Neuronal stem cell (in vitro differentiated cells): ENCODE data around the gene CDR2.
A peak's percentile ranks its signal among the peaks of the same experiment; 100 is the strongest.

Experiments
- DNase-seq: peaks from one replicate; pipeline ENCODE4 v3.0.0-alpha.2; 2013; ENCODE audit warnings: low spot score
- H2AFZ ChIP-seq: one replicate; pipeline ENCODE4 v1.6.1; 2013; ENCODE audit warnings: mild to moderate bottlenecking, low read length, inconsistent platforms
- H2AK5ac ChIP-seq: 2 replicates; pipeline ENCODE4 v1.6.1; 2013; ENCODE audit warnings: low read depth, mild to moderate bottlenecking, inconsistent platforms, low read length, moderate library complexity, mixed read lengths
- H2BK120ac ChIP-seq: 2 replicates; pipeline ENCODE4 v1.6.1; 2013; ENCODE audit warnings: low read depth, mild to moderate bottlenecking, inconsistent platforms, low read length, moderate library complexity, mixed read lengths
- H2BK12ac ChIP-seq: one replicate; pipeline ENCODE4 v1.6.1; 2013; ENCODE audit warnings: low read length, inconsistent platforms
- H2BK15ac ChIP-seq: 2 replicates; pipeline ENCODE4 v1.6.1; 2013; ENCODE audit warnings: mild to moderate bottlenecking, low read length, inconsistent platforms, mixed read lengths
- H2BK5ac ChIP-seq: one replicate; pipeline ENCODE4 v1.6.1; 2013; ENCODE audit warnings: inconsistent platforms, mild to moderate bottlenecking, low read length, moderate library complexity
- H3K14ac ChIP-seq: one replicate; pipeline ENCODE4 v1.6.1; 2013; ENCODE audit warnings: low read length, inconsistent platforms
- H3K18ac ChIP-seq: 2 replicates; pipeline ENCODE4 v1.6.1; 2013; ENCODE audit warnings: low read length, inconsistent platforms
- H3K23ac ChIP-seq: 2 replicates; pipeline ENCODE4 v1.6.1; 2013; ENCODE audit warnings: low read depth, mild to moderate bottlenecking, mixed read lengths, low read length, inconsistent platforms; ENCODE audit not compliant: poor library complexity
- H3K27ac ChIP-seq: replicated peaks from 3 replicates; pipeline ENCODE4 v1.5.1; 2013; ENCODE audit warnings: low read length, inconsistent platforms
- H3K27me3 ChIP-seq, 3 experiments: 2 replicates each; pipeline ENCODE4 v1.6.1; 2013; ENCODE audit warnings: low read length in 3 of 3, mild to moderate bottlenecking in 2 of 3, inconsistent platforms in 1 of 3, low read depth in 1 of 3, mixed read lengths in 1 of 3, moderate library complexity in 1 of 3; ENCODE audit not compliant: control insufficient read depth in 3 of 3, insufficient read depth in 3 of 3
- H3K36me3 ChIP-seq, 2 donors: replicated peaks in 1 of 2; 2 replicates each; pipeline ENCODE4 v1.6.1; 2013; ENCODE audit warnings: low read length in 2 of 2; ENCODE audit not compliant: control insufficient read depth in 2 of 2, insufficient read depth in 2 of 2
- H3K4ac ChIP-seq: 2 replicates; pipeline ENCODE4 v1.6.1; 2013; ENCODE audit warnings: inconsistent platforms, mild to moderate bottlenecking, low read length, moderate library complexity
- H3K4me1 ChIP-seq, 2 donors: 1 replicate in 1 of 2; 2 replicates in 1 of 2; pipeline ENCODE4 v1.6.1; 2013; ENCODE audit warnings: low read length in 2 of 2, low read depth in 1 of 2; ENCODE audit not compliant: control insufficient read depth in 2 of 2, insufficient read depth in 1 of 2
- H3K4me2 ChIP-seq: one replicate; pipeline ENCODE4 v1.6.1; 2013; ENCODE audit warnings: mild to moderate bottlenecking, low read length, inconsistent platforms; ENCODE audit not compliant: insufficient read depth, poor library complexity, severe bottlenecking
- H3K4me3 ChIP-seq, 2 donors: 2 replicates each; pipeline ENCODE4 v1.5.1; 2013; ENCODE audit warnings: low read length in 2 of 2, mild to moderate bottlenecking in 2 of 2, inconsistent platforms in 1 of 2, moderate library complexity in 1 of 2
- H3K79me1 ChIP-seq: one replicate; pipeline ENCODE4 v1.6.1; 2013; ENCODE audit warnings: low read depth, mild to moderate bottlenecking, inconsistent platforms, low read length, moderate library complexity
- H3K9ac ChIP-seq: one replicate; pipeline ENCODE4 v1.6.1; 2013; ENCODE audit warnings: mild to moderate bottlenecking, low read depth, low read length, inconsistent platforms; ENCODE audit not compliant: poor library complexity
- H3K9me3 ChIP-seq, 2 donors: replicated peaks in 1 of 2; 2 replicates each; pipeline versions ENCODE3 to v1.6.1; 2013; ENCODE audit warnings: low read length in 2 of 2, mild to moderate bottlenecking in 2 of 2, inconsistent platforms in 1 of 2, low read depth in 1 of 2, mixed read lengths in 1 of 2, moderate library complexity in 1 of 2; ENCODE audit not compliant: control insufficient read depth in 2 of 2, insufficient read depth in 1 of 2
- H4K8ac ChIP-seq: one replicate; pipeline ENCODE4 v1.6.1; 2013; ENCODE audit warnings: low read depth, mild to moderate bottlenecking, inconsistent platforms, low read length, moderate library complexity
- H4K91ac ChIP-seq: one replicate; pipeline ENCODE4 v1.6.1; 2013; ENCODE audit warnings: low read length, low read depth, mild to moderate bottlenecking, inconsistent platforms; ENCODE audit not compliant: poor library complexity
- WGBS, 2 donors: extraction: QIAGEN DNeasy Blood & Tissue Kit; methylation state at CpG; one replicate each; pipeline ENCODE4 v1.1.7; 2013; ENCODE audit warnings: missing lambda C conversion rate in 2 of 2, mixed read lengths in 1 of 2; ENCODE audit not compliant: insufficient read length in 2 of 2, insufficient replicate concordance in 1 of 2; ENCODE audit errors: extremely low coverage in 2 of 2; 5-methylcytosine and 5-hydroxymethylcytosine counted together

CDR2 gene

GRCh38 chr16:22321340-22322001 lies 52.9 kb downstream of the CDR2 start:
- Histone ChIP-seq H3K9me3 (no peaks in the 10 kb centered on the region), H2AK5ac (peak overlapping the region; percentile 93), H3K4me1 (no peaks in the 10 kb centered on the region), H4K8ac (no peak overlapping the region), H3K36me3 (peaks cover 45 to 88% of the 10 kb centered on the region in 2 donors), H3K23ac (peak overlapping the region; percentile 36), H3K4me2 (no peak overlapping the region), H3K9ac (peak overlapping the region; percentile 7), H3K14ac (no peak overlapping the region), H2BK120ac (no peak overlapping the region), H3K79me1 (peaks cover 15% of the 10 kb centered on the region), H3K4ac (no peak overlapping the region), H3K27me3 (no peaks in the 10 kb centered on the region), H2BK15ac (peak overlapping the region; percentile 73), H3K27ac (no peak overlapping the region), H3K4me3 (no peak overlapping the region), H3K18ac (peak overlapping the region; percentile 82), H2BK12ac (peak overlapping the region; percentile 19), H2AFZ (peak overlapping the region; percentile 24), H4K91ac (peak overlapping the region; percentile 25), H2BK5ac (no peak overlapping the region)
- WGBS, 2 donors: no CpG with 5 or more reads among the region's 16 CpGs
- DNase-seq: peak; percentile 67

- WGBS, 2 donors: no CpG with 5 or more reads among the region's 13 CpGs
- H3K27ac ChIP-seq: peak overlapping the region; percentile 14
- no peak overlapping the region for H2BK5ac ChIP-seq
- H3K4me1 ChIP-seq: no peaks in the 10 kb centered on the region
- no peak overlapping the region for H3K4me3 ChIP-seq
- no peak overlapping the region for H2BK12ac ChIP-seq
- no peak for DNase-seq
- no peak overlapping the region for H3K4me2 ChIP-seq
- H4K91ac ChIP-seq: no peak overlapping the region
- H2AFZ ChIP-seq: no peak overlapping the region
- no peak overlapping the region for H3K23ac ChIP-seq
- peaks cover 46 to 89% of the 10 kb centered on the region in 2 donors for H3K36me3 ChIP-seq
- H3K14ac ChIP-seq: no peak overlapping the region
- no peak overlapping the region for H2BK120ac ChIP-seq
- H3K18ac ChIP-seq: no peak overlapping the region
- H2AK5ac ChIP-seq: no peak overlapping the region
- no peak overlapping the region for H4K8ac ChIP-seq
- H3K27me3 ChIP-seq: no peaks in the 10 kb centered on the region
- no peak overlapping the region for H2BK15ac ChIP-seq
- no peak overlapping the region for H3K9ac ChIP-seq
- H3K4ac ChIP-seq: no peak overlapping the region
- H3K79me1 ChIP-seq: peaks cover 14% of the 10 kb centered on the region
- no peaks in the 10 kb centered on the region for H3K9me3 ChIP-seq
Observed at GRCh38 chr16:22320572-22321339, 53.7 kb downstream of the CDR2 start.

GRCh38 chr16:22318690-22319358 lies 55.6 kb downstream of the CDR2 start:
- H3K79me1 ChIP-seq: peaks cover 11% of the 10 kb centered on the region
- H2BK15ac ChIP-seq: no peak overlapping the region
- no peak for DNase-seq
- no peaks in the 10 kb centered on the region for H3K4me1 ChIP-seq
- WGBS, 2 donors: no CpG with 5 or more reads among the region's 18 CpGs
- H3K27me3 ChIP-seq: no peaks in the 10 kb centered on the region
- peaks cover 38 to 87% of the 10 kb centered on the region in 2 donors for H3K36me3 ChIP-seq
- no peak overlapping the region for H3K27ac ChIP-seq
- H3K4me2 ChIP-seq: no peak overlapping the region
- H4K91ac ChIP-seq: no peak overlapping the region
- no peak overlapping the region for H3K18ac ChIP-seq
- H3K23ac ChIP-seq: no peak overlapping the region
- H3K4me3 ChIP-seq: no peak overlapping the region
- H2BK5ac ChIP-seq: no peak overlapping the region
- H3K4ac ChIP-seq: no peak overlapping the region
- no peak overlapping the region for H2BK12ac ChIP-seq
- no peak overlapping the region for H3K14ac ChIP-seq
- no peak overlapping the region for H2AFZ ChIP-seq
- no peak overlapping the region for H2BK120ac ChIP-seq
- H2AK5ac ChIP-seq: no peak overlapping the region
- no peaks in the 10 kb centered on the region for H3K9me3 ChIP-seq
- H3K9ac ChIP-seq: no peak overlapping the region
- H4K8ac ChIP-seq: no peak overlapping the region

- H3K36me3 ChIP-seq: peaks cover 37 to 90% of the 10 kb centered on the region in 2 donors
- H3K18ac ChIP-seq: no peak overlapping the region
- no peak overlapping the region for H2AK5ac ChIP-seq
- no peak overlapping the region for H3K27ac ChIP-seq
- no peaks in the 10 kb centered on the region for H3K4me1 ChIP-seq
- H2BK12ac ChIP-seq: no peak overlapping the region
- DNase-seq: no peak
- no peaks in the 10 kb centered on the region for H3K9me3 ChIP-seq
- no peak overlapping the region for H3K4me2 ChIP-seq
- no peak overlapping the region for H2BK120ac ChIP-seq
- H3K4me3 ChIP-seq: no peak overlapping the region
- no peak overlapping the region for H2AFZ ChIP-seq
- no peaks in the 10 kb centered on the region for H3K27me3 ChIP-seq
- no peak overlapping the region for H2BK15ac ChIP-seq
- H3K79me1 ChIP-seq: peaks cover 9% of the 10 kb centered on the region
- no CpG with 5 or more reads among the region's 6 CpGs for WGBS, 2 donors
- H2BK5ac ChIP-seq: no peak overlapping the region
- no peak overlapping the region for H3K4ac ChIP-seq
- no peak overlapping the region for H4K91ac ChIP-seq
- no peak overlapping the region for H3K14ac ChIP-seq
- H3K23ac ChIP-seq: no peak overlapping the region
- no peak overlapping the region for H3K9ac ChIP-seq
- no peak overlapping the region for H4K8ac ChIP-seq
Observed at GRCh38 chr16:22317625-22318024, 56.8 kb downstream of the CDR2 start.
